GM12865 (cell line): ENCODE data around the gene ZFAND3.

Source experiments
- DNase-seq: peaks from one replicate; pipeline ENCODE4 v3.0.0; 2010; ENCODE audit warnings: low read depth
- H3K4me3 ChIP-seq: 2 replicates; pipeline ENCODE4 v1.5.1; 2011; ENCODE audit warnings: mild to moderate bottlenecking, low read depth, low read length, control low read depth
- CTCF ChIP-seq: IDR thresholded peaks from 2 replicates; pipeline ENCODE4 v1.5.1; 2011; ENCODE audit warnings: low read length, control low read depth, low read depth, inconsistent platforms; ENCODE audit not compliant: insufficient read depth; ENCODE audit errors: missing control alignments

Gene ZFAND3

GRCh38 chr6:38068854-38069590 lies 249.5 kb downstream of the ZFAND3 start:
- no peak for TF ChIP-seq CTCF
- no peak for DNase-seq
- H3K4me3 ChIP-seq: no peak overlapping the region

GRCh38 chr6:38077488-38078030 lies 258.0 kb downstream of the ZFAND3 start:
- no peak for DNase-seq
- TF ChIP-seq CTCF: no peak
- H3K4me3 ChIP-seq: no peak overlapping the region

- no peak for TF ChIP-seq CTCF
- H3K4me3 ChIP-seq: no peak overlapping the region
- DNase-seq: no peak
Measured at GRCh38 chr6:38078671-38079070, 259.1 kb downstream of the ZFAND3 start.

GRCh38 chr6:38079107-38079506 lies 259.6 kb downstream of the ZFAND3 start:
- no peak for DNase-seq
- TF ChIP-seq CTCF: no peak
- H3K4me3 ChIP-seq: no peak overlapping the region

- no peak for TF ChIP-seq CTCF
- H3K4me3 ChIP-seq: no peak overlapping the region
- no peak for DNase-seq
Measured at GRCh38 chr6:38079537-38079936, 260.0 kb downstream of the ZFAND3 start.

- DNase-seq: no peak
- H3K4me3 ChIP-seq: no peak overlapping the region
- TF ChIP-seq CTCF: no peak
Measured at GRCh38 chr6:38080360-38080759, 260.8 kb downstream of the ZFAND3 start.

- no peak for TF ChIP-seq CTCF
- DNase-seq: no peak
Measured at GRCh38 chr6:38080889-38081288, 261.4 kb downstream of the ZFAND3 start.

More at GRCh38 chr6:38080889-38081288, 261.4 kb downstream of the ZFAND3 start:
- no peak overlapping the region for H3K4me3 ChIP-seq
